Fibroblast of lung (primary cell): ENCODE data around the gene PIP5K1C. TPM values are rescaled to one million over a fixed set of nuclear protein-coding genes. Genes with fewer than 3 reads are reported as not detected.

ENCODE experiments used
- DNase-seq, 2 donors: peaks; one replicate each; pipeline versions ENCODE4 v3.0.0 to v3.0.0-alpha.2; 2010; ENCODE audit warnings: low read depth in 2 of 2
- H2AFZ ChIP-seq: 2 replicates; pipeline ENCODE4 v1.5.1; 2012; ENCODE audit warnings: low read length, control low read depth, inconsistent platforms
- H3K27ac ChIP-seq: 2 replicates; pipeline ENCODE4 v1.5.1; 2011; ENCODE audit warnings: low read length, control low read depth; ENCODE audit not compliant: insufficient read depth
- H3K27me3 ChIP-seq: 2 replicates; pipeline ENCODE4 v1.5.1; 2011; ENCODE audit warnings: mild to moderate bottlenecking, low read length; ENCODE audit not compliant: control insufficient read depth, insufficient read depth
- H3K36me3 ChIP-seq: 2 replicates; pipeline ENCODE4 v1.5.1; 2011; ENCODE audit warnings: low read length; ENCODE audit not compliant: control insufficient read depth, insufficient read depth
- H3K4me1 ChIP-seq: 2 replicates; pipeline ENCODE4 v1.5.1; 2011; ENCODE audit warnings: low read length; ENCODE audit not compliant: control insufficient read depth, insufficient read depth; ENCODE audit errors: extremely low read depth
- H3K4me2 ChIP-seq: 2 replicates; pipeline ENCODE4 v1.5.1; 2011; ENCODE audit warnings: low read length, control low read depth; ENCODE audit not compliant: insufficient read depth; ENCODE audit errors: extremely low read depth
- H3K4me3 ChIP-seq, 4 experiments: fragments of 200-600 bp in 1 of 4; sonication (generic) in 1 of 4; replicated peaks in 1 of 4; 2 replicates each; pipeline ENCODE4 v1.5.1; 2011 to 2016; ENCODE audit warnings: low read length in 4 of 4, low read depth in 3 of 4, mild to moderate bottlenecking in 3 of 4, control low read depth in 2 of 4, inconsistent platforms in 1 of 4, mixed read lengths in 1 of 4; ENCODE audit not compliant: insufficient read depth in 1 of 4; ENCODE audit errors: control extremely low read depth in 1 of 4
- H3K79me2 ChIP-seq: 2 replicates; pipeline ENCODE4 v1.5.1; 2012; ENCODE audit warnings: mild to moderate bottlenecking, low read length, inconsistent platforms; ENCODE audit not compliant: control insufficient read depth, insufficient read depth
- H3K9ac ChIP-seq: 2 replicates; pipeline ENCODE4 v1.5.1; 2011; ENCODE audit warnings: mild to moderate bottlenecking, low read length, control low read depth; ENCODE audit not compliant: insufficient read depth
- H3K9me3 ChIP-seq: 2 replicates; pipeline ENCODE4 v1.5.1; 2012; ENCODE audit warnings: low read depth, low read length; ENCODE audit not compliant: control insufficient read depth, insufficient read depth
- H4K20me1 ChIP-seq: 2 replicates; pipeline ENCODE4 v1.5.1; 2011; ENCODE audit warnings: low read length; ENCODE audit not compliant: control insufficient read depth, insufficient read depth; ENCODE audit errors: extremely low read depth
- CTCF ChIP-seq, 2 donors: IDR thresholded peaks in 1 of 2; conservative IDR thresholded peaks in 1 of 2; 1 replicate in 1 of 2; 2 replicates in 1 of 2; pipeline ENCODE4 v1.5.1; 2011 to 2012; ENCODE audit warnings: low read length in 2 of 2, control low read depth in 1 of 2, inconsistent platforms in 1 of 2, low read depth in 1 of 2, mild to moderate bottlenecking in 1 of 2
- EZH2 ChIP-seq: IDR thresholded peaks from 2 replicates; pipeline ENCODE4 v1.5.1; 2012; ENCODE audit warnings: low read length, control low read depth, mild to moderate bottlenecking; ENCODE audit errors: missing control alignments
- polyA plus RNA-seq, 2 donors: library from polyadenylated mRNA; depleted of rRNA in 1 of 2; stranded (reverse) in 1 of 2; unstranded in 1 of 2; fragments of >200 nt; gene quantifications; 2 replicates each; pipeline ENCODE4 v1.2.1, GENCODE V29; 2011 to 2012; ENCODE audit warnings: missing spikeins in 1 of 2
- total RNA-seq: library from RNA; depleted of rRNA; stranded (reverse); fragments of >200 nt; gene quantifications from 2 replicates; pipeline ENCODE4 v1.2.1, GENCODE V29; 2014

PIP5K1C gene
- total and polyA plus RNA-seq, 2 donors (not counting 1 experiment from before 2014, with no cell fraction given): 8.7 to 16.7 TPM

GRCh38 chr19:3710265-3710812 lies 10.1 kb upstream of the PIP5K1C start:
- H3K9me3 ChIP-seq: no peaks in the 10 kb centered on the region
- H3K27me3 ChIP-seq: peaks cover 14% of the 10 kb centered on the region
- H3K4me2 ChIP-seq: no peak overlapping the region
- H3K27ac ChIP-seq: no peak overlapping the region
- H3K36me3 ChIP-seq: no peaks in the 10 kb centered on the region
- no peak overlapping the region for H3K4me3 ChIP-seq
- H3K79me2 ChIP-seq: no peaks in the 10 kb centered on the region
- H2AFZ ChIP-seq: no peak overlapping the region
- H3K4me1 ChIP-seq: no peaks in the 10 kb centered on the region
- TF ChIP-seq CTCF (conservative IDR thresholded peaks at IDR 0.05 in 1 of 2, IDR thresholded peaks at IDR 0.05 in 1 of 2; ENCODE audit: low read depth in 1 of 2, low read length in 2 of 2) (no peak), EZH2 (no peak)
- H4K20me1 ChIP-seq: no peaks in the 10 kb centered on the region
- DNase-seq: peak; percentile 28 to 40
- no peak overlapping the region for H3K9ac ChIP-seq

GRCh38 chr19:3708207-3708931 lies 8.1 kb upstream of the PIP5K1C start, which contains the start of gene TJP3:
TSS of gene TJP3 (plus strand) at chr19:3708384. CDS start at chr19:3728433, 20,049 bp downstream.
- no peak within 1 kb of the TSS for H3K4me3 ChIP-seq
- DNase-seq: peak in 1 of 2 donors; percentile 42
- H3K4me2 ChIP-seq: no peak within 1 kb of the TSS
- H4K20me1 ChIP-seq: no peaks in the 10 kb centered on the region
- H2AFZ ChIP-seq: no peak within 1 kb of the TSS
- no peaks in the 10 kb centered on the region for H3K36me3 ChIP-seq
- H3K27me3 ChIP-seq: peaks cover 14% of the 10 kb centered on the region
- TF ChIP-seq EZH2: no peak
- no peak for TF ChIP-seq CTCF (conservative IDR thresholded peaks at IDR 0.05 in 1 of 2, IDR thresholded peaks at IDR 0.05 in 1 of 2; ENCODE audit: low read depth in 1 of 2, low read length in 2 of 2)
- no peak within 1 kb of the TSS for H3K9ac ChIP-seq
- H3K27ac ChIP-seq: no peak within 1 kb of the TSS
- no peaks in the 10 kb centered on the region for H3K79me2 ChIP-seq
- no peaks in the 10 kb centered on the region for H3K9me3 ChIP-seq
- no peaks in the 10 kb centered on the region for H3K4me1 ChIP-seq

- Histone ChIP-seq H3K27ac (no peak overlapping the region), H3K36me3 (no peaks in the 10 kb centered on the region), H3K4me3 (no peak overlapping the region), H3K4me2 (no peak overlapping the region), H3K4me1 (no peaks in the 10 kb centered on the region), H4K20me1 (no peaks in the 10 kb centered on the region), H3K9me3 (no peaks in the 10 kb centered on the region), H2AFZ (no peak overlapping the region), H3K9ac (no peak overlapping the region), H3K27me3 (peaks cover 10% of the 10 kb centered on the region), H3K79me2 (no peaks in the 10 kb centered on the region)
- TF ChIP-seq CTCF (conservative IDR thresholded peaks at IDR 0.05 in 1 of 2, IDR thresholded peaks at IDR 0.05 in 1 of 2; ENCODE audit: low read depth in 1 of 2, low read length in 2 of 2) (no peak), EZH2 (no peak)
- DNase-seq: no peak
These were observed 7.6 kb upstream of the PIP5K1C start for GRCh38 chr19:3707868-3708206.
